Measurements from ENCODE around the gene SCOC.

GRCh38 chr4:140368686-140369085 is 4.8 kb upstream of the SCOC start:
- TF ChIP-seq CTCF (IDR thresholded peaks at IDR 0.05): no peak
- no peak for TF ChIP-seq POLR2A (IDR thresholded peaks at IDR 0.05; ENCODE audit: low read depth)
- no peak for TF ChIP-seq POLR2AphosphoS5 (IDR thresholded peaks at IDR 0.05)
